ENCODE measurements around the gene MAP1LC3B.

The MAP1LC3B gene

GRCh38 chr16:87453326-87453725, 61.2 kb downstream of the MAP1LC3B start:
- FAIRE-seq (no peak), DNase-seq (ENCODE audit: low spot score) (no peak)
